ENCODE results near the gene EHBP1. TPM values are rescaled to one million over a fixed set of nuclear protein-coding genes. Genes with fewer than 3 reads are reported as not detected.

The EHBP1 gene
- polyA plus RNA-seq, 1 of the 3 experiments (the other 2 are of a cell fraction): 62.7 TPM

GRCh38 chr2:62808554-62808953 lies 103.0 kb downstream of the EHBP1 start:
- Histone ChIP-seq H4K20me1 (ENCODE audit: insufficient read depth) (no peaks in the 10 kb centered on the region), H3K9me2 (no peaks in the 10 kb centered on the region), H2AFZ (ENCODE audit: low read depth) (no peak overlapping the region), H3K27ac (ENCODE audit: low read depth in 2 of 2, low read length in 1 of 2) (no peak overlapping the region), H3K9ac (no peak overlapping the region), H3K4me3 (ENCODE audit: low read depth in 2 of 2, low read length in 1 of 2) (no peak overlapping the region), H3K36me3 (replicated peaks in 1 of 2; ENCODE audit: control insufficient read depth in 1 of 2, insufficient read depth in 2 of 2, low read length in 1 of 2) (peaks cover 2 to 31% of the 10 kb centered on the region in 2 experiments), H3K4me2 (no peak overlapping the region), H3K9me3 (no peaks in the 10 kb centered on the region), H3K79me2 (ENCODE audit: insufficient read depth) (peaks cover 18% of the 10 kb centered on the region), H3F3A (replicated peaks; ENCODE audit: insufficient read depth) (no peaks in the 10 kb centered on the region), H3K4me1 (ENCODE audit: control insufficient read depth in 1 of 2, insufficient read depth in 2 of 2, low read depth in 1 of 2, low read length in 1 of 2) (peaks cover 0 to 3% of the 10 kb centered on the region in 2 experiments; a peak in 1 of 4 replicates), H3K27me3 (ENCODE audit: insufficient read depth) (no peaks in the 10 kb centered on the region)
- 73% methylated on average over 2 of the region's 2 CpGs for WGBS (ENCODE audit: low lambda C conversion rate)
- TF ChIP-seq IRF3 (IDR thresholded peaks at IDR 0.05; ENCODE audit: low read depth, low read length) (no peak), FOXM1 (IDR thresholded peaks at IDR 0.05; ENCODE audit: low read depth) (no peak), SIN3A (IDR thresholded peaks at IDR 0.05; ENCODE audit: borderline replicate concordance, low read depth, low read length) (no peak), TCF12 (IDR thresholded peaks at IDR 0.05) (no peak), RCOR1 (IDR thresholded peaks at IDR 0.05; ENCODE audit: low read length) (no peak), GABPA (IDR thresholded peaks at IDR 0.05; ENCODE audit: low read depth) (no peak), GATA2 (CRISPR knock-in tag; IDR thresholded peaks at IDR 0.05) (no peak), RXRA (IDR thresholded peaks at IDR 0.05; ENCODE audit: borderline replicate concordance, low read depth) (no peak)
- ChIA-PET CTCF (no interaction called here), POLR2A (no interaction called here)
- no peak for DNase-seq

- Histone ChIP-seq H3K4me3 (ENCODE audit: low read depth in 2 of 2, low read length in 1 of 2) (no peak overlapping the region), H3K9me3 (no peaks in the 10 kb centered on the region), H4K20me1 (ENCODE audit: insufficient read depth) (no peaks in the 10 kb centered on the region), H3K9me2 (no peaks in the 10 kb centered on the region), H3K4me1 (ENCODE audit: control insufficient read depth in 1 of 2, insufficient read depth in 2 of 2, low read depth in 1 of 2, low read length in 1 of 2) (peaks cover 0 to 3% of the 10 kb centered on the region in 2 experiments; a peak in 1 of 4 replicates), H3K36me3 (replicated peaks in 1 of 2; ENCODE audit: control insufficient read depth in 1 of 2, insufficient read depth in 2 of 2, low read length in 1 of 2) (peaks cover 4 to 24% of the 10 kb centered on the region in 2 experiments), H3K4me2 (no peak overlapping the region), H2AFZ (ENCODE audit: low read depth) (no peak overlapping the region), H3K9ac (no peak overlapping the region), H3F3A (replicated peaks; ENCODE audit: insufficient read depth) (no peaks in the 10 kb centered on the region), H3K27me3 (ENCODE audit: insufficient read depth) (no peaks in the 10 kb centered on the region), H3K27ac (ENCODE audit: low read depth in 2 of 2, low read length in 1 of 2) (peak overlapping the region in 1 of 2 experiments; percentile 4; a peak in 1 of 4 replicates), H3K79me2 (ENCODE audit: insufficient read depth) (peaks cover 30% of the 10 kb centered on the region)
- WGBS (ENCODE audit: low lambda C conversion rate): 75% methylated on average over 2 of the region's 2 CpGs
- ChIA-PET POLR2A (no interaction called here), CTCF (interaction anchor here (1.3 kb wide), 1 partner anchor 354 kb away, joined by 3 read pairs; no protein-coding TSS in a partner anchor)
- peak; percentile 26 for DNase-seq
- TF ChIP-seq TEAD4 (IDR thresholded peaks at IDR 0.05; ENCODE audit: borderline replicate concordance, insufficient read depth) (no peak), RCOR1 (IDR thresholded peaks at IDR 0.05; ENCODE audit: low read length) (peak; percentile 17; the same call in 1 of the 2 replicates), TAF1 (IDR thresholded peaks at IDR 0.05; ENCODE audit: borderline replicate concordance, low read depth, low read length) (no peak), GABPA (IDR thresholded peaks at IDR 0.05; ENCODE audit: low read depth) (no peak), MXI1 (IDR thresholded peaks at IDR 0.05; ENCODE audit: low read depth, low read length) (peak; percentile 66; the same call in 1 of the 2 replicates)
These were observed 105.6 kb downstream of the EHBP1 start for GRCh38 chr2:62811086-62811485.

- peaks cover 32% of the 10 kb centered on the region for H3K79me2 ChIP-seq (ENCODE audit: insufficient read depth)
- H3K4me1 ChIP-seq (ENCODE audit: control insufficient read depth in 1 of 2, insufficient read depth in 2 of 2, low read depth in 1 of 2, low read length in 1 of 2): peaks cover 0 to 3% of the 10 kb centered on the region in 2 experiments; a peak in 1 of 4 replicates
- no peak overlapping the region for H3K4me3 ChIP-seq (ENCODE audit: low read depth in 2 of 2, low read length in 1 of 2)
- no peak overlapping the region for H2AFZ ChIP-seq (ENCODE audit: low read depth)
- H3K27ac ChIP-seq (ENCODE audit: low read depth in 2 of 2, low read length in 1 of 2): no peak overlapping the region
- no peaks in the 10 kb centered on the region for H3K27me3 ChIP-seq (ENCODE audit: insufficient read depth)
- no peaks in the 10 kb centered on the region for H3F3A ChIP-seq (replicated peaks; ENCODE audit: insufficient read depth)
- no peak overlapping the region for H3K9ac ChIP-seq
- no peak for DNase-seq
- no peaks in the 10 kb centered on the region for H3K9me2 ChIP-seq
- no peak for TF ChIP-seq EP300 (IDR thresholded peaks at IDR 0.05; ENCODE audit: borderline replicate concordance in 1 of 2, low read depth in 1 of 2, low read length in 1 of 2)
- CTCF ChIA-PET: no interaction called here
- H3K9me3 ChIP-seq: no peaks in the 10 kb centered on the region
- 98% methylated on average over 2 of the region's 2 CpGs for WGBS (ENCODE audit: low lambda C conversion rate)
- peaks cover 4 to 15% of the 10 kb centered on the region in 2 experiments for H3K36me3 ChIP-seq (replicated peaks in 1 of 2; ENCODE audit: control insufficient read depth in 1 of 2, insufficient read depth in 2 of 2, low read length in 1 of 2)
- POLR2A ChIA-PET: no interaction called here
- no peaks in the 10 kb centered on the region for H4K20me1 ChIP-seq (ENCODE audit: insufficient read depth)
- H3K4me2 ChIP-seq: no peak overlapping the region
These were observed 106.5 kb downstream of the EHBP1 start for GRCh38 chr2:62811972-62812371.
